Dermis microvascular lymphatic vessel endothelial cell (primary cell): Measurements from ENCODE around the gene FAM53A. TPM values are rescaled to one million over a fixed set of nuclear protein-coding genes. Genes with fewer than 3 reads are reported as not detected.

Source experiments
- DNase-seq, 2 donors: peaks; one replicate each; pipeline versions ENCODE4 v3.0.0 to v3.0.0-alpha.2; 2010; ENCODE audit warnings: low read depth in 2 of 2
- total RNA-seq: library from RNA; depleted of rRNA; stranded (reverse); fragments of >200 nt; gene quantifications from 2 replicates; pipeline ENCODE4 v1.2.1, GENCODE V29; 2014

FAM53A gene
- total RNA-seq, 1 donor from 2014 or later: 0.26 TPM

DNA sequence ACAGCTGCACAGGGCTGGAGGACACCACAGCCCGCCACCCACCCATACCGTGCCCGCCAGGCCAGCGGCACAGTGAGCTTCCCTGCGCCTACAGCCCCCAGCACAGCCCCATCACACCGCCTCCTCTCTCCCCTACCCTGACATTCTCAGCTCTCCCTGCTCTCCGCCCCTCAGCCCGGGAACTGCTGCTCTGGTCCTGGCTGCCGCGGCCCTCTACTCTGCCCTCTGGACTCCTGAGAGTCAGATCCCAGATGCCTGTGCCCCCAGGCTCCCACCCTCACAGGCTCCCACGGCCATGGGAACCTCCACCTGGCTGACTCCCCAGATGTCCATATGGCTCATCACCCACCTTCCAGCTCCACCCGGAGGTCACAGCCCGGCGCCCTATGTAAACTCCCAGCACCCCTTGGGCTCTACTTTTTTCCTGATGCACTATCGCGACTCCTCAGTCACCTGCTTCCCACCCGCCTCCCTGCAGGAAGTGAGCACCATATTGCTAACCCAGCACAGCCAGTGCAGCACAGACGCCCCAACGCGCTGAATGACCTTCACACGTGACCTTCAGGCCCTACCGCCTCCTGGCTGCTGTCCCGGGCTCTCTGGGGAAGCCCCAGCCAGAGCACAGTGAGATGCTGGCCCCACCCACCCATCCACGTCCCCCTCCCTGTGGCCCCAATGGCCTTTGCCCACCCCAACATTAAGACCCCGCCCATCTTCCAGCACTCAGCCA lies 23.0 kb downstream of the FAM53A start:
- no peak for DNase-seq

DNA sequence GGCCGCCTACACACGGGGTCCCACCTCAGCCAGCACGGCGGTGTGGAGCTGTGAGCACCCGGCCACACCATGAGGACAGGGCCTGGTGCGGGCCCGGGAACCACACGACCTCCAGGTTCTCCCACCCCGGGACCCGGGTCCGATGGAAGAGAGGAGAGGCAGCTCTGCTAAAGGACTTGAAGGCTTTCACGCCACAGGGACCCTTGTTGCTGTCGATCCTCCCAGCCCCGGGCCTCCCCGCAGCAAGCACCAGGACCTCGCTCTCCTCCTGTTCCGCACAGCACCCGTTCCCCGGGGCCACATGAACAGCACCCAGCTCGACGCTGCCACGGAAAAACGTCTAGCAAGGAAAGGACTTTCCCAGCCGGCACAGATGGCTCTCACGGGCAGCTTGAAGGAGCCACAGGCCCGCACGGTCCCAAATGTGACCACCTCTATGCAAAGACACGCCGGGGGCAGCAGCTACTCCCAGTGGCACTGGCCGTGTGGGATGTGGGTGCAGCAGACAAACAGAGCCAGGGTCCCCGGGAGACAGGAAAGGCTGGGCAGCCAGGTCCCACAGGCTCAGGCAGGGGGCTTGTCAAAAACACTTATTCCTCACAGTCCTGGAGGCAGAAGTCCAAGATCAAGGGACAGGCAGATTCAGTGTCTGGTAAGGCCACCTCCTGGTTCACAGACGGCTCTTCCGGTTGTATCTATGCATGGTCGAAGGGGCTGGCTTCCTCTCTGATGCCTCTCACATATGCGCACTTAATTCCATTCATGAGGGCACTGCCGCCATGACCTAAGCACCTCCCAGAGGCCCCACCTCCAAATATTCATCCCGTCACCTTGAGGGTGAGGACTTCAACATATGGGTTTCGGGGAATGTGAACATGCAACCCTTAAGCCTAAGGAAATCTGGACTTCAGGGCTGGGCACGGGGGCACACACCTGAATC lies 24.7 kb downstream of the FAM53A start:
- no peak for DNase-seq

DNA sequence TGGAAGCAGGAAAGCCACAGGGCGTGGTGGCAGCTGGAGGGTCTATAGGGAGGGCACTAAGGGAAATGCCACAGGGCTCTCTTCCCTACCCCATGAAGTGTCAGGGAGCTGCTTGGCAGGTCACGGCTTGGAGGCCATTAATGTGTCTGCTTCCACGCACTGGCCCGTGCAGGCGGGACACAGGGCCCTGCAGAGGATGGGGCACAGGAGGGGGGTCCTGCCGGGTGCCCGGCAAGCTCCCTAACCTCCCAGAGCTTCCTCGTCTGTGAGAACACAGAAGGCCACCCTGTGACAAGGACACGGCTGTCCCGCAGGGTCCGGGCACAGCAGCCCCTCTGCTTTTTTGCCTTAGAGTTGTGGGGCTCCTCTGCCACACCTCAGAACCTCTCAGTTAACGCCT lies 25.5 kb downstream of the FAM53A start:
- DNase-seq: no peak

DNA sequence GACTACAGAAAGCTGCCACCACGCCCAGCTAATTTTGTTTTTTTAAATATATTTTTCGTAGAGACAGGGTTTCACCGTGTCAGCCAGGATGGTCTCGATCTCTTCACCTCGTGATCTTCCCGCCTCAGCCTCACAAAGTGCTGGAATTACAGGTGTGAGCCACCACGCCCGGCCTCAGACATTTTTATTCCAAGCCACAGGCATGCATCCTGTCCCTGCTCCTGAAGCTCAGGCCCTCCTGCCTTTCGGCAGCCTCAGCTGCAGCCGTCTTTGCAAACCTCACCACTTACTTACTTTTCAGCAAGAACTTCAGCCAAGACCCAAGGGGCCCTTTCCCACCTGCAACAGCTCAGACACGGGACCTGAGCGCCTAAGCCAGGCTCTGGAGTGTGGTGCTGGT lies 26.0 kb downstream of the FAM53A start:
- no peak for DNase-seq

DNA sequence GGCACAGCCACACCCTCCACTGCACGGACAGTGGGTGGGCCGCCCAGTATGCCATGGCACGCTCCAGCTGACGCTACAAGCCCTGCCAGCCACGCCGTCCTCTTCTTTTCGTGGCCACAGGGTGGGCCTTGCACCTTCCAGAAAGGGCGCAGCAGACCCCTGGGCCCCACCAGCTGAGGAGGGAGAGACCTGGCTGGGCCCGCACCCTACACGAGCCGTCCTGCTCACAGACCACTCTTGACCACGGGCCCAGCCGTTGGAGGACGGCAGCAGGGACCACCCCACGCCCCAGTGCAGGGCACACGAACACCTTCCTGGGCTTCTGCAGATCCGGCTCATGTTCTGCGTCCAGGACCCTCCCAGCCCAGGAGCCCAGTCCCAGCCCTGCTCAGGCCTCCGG lies 27.1 kb downstream of the FAM53A start:
- DNase-seq: no peak

DNA sequence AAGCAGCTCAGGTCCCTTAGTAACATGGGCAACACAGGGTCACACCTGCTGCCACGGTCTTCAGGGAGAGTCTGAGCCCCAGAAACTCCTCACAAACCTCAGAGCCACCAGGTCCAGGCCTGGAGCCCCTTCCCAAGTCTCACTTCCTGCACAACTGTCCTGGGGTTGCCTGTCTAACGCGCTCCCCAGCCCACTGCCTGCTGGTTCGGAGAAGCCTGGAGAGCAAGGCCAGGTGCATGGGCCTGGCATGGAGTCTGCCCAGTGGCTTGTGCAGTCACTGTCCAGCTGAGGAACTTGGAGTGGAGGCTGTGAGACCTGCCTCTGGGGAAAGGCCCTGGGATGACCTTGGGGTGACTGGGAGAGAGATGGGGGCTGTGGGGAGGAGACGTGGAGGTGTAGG lies 28.0 kb downstream of the FAM53A start:
- no peak for DNase-seq

DNA sequence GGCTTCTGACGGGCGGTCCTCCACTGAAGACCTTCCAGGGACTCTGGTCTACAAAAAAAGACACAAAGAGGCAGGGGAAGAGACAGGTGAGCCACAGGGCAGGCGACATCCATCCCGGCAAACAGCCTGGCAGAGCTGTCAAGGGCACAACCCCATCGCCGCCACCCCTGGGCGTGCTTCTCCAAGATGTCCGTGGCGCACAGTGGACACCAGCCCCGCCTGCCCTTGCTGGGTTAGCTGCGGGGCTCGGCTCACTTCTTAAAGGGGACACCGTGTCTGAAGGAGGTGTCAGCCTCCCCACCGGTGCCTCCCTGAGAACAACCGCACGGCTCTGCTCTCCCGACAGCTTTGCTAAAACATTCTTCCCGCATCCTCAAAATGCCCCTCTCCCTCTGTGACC lies 28.4 kb downstream of the FAM53A start:
- no peak for DNase-seq

DNA sequence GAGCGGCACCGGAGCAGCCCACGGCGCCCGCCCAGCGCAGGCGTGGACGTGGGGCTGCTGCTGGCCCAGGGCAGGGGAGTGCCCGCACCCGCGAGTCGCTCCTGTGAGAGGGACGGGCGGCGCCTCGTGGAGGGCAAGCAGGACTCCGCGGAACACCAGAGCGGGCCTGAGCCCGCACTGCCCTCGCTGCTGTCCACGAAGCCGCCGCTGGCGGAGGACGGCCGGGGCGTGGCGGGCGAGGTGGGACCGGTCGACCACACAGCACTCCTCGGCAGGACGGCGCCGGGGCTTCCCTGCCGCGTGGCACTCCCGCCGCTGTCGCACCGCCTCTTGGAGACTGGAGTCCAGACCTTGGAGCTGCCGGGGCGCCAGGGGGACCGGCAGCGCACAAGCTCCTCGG lies 29.0 kb downstream of the FAM53A start:
- no peak for DNase-seq

DNA sequence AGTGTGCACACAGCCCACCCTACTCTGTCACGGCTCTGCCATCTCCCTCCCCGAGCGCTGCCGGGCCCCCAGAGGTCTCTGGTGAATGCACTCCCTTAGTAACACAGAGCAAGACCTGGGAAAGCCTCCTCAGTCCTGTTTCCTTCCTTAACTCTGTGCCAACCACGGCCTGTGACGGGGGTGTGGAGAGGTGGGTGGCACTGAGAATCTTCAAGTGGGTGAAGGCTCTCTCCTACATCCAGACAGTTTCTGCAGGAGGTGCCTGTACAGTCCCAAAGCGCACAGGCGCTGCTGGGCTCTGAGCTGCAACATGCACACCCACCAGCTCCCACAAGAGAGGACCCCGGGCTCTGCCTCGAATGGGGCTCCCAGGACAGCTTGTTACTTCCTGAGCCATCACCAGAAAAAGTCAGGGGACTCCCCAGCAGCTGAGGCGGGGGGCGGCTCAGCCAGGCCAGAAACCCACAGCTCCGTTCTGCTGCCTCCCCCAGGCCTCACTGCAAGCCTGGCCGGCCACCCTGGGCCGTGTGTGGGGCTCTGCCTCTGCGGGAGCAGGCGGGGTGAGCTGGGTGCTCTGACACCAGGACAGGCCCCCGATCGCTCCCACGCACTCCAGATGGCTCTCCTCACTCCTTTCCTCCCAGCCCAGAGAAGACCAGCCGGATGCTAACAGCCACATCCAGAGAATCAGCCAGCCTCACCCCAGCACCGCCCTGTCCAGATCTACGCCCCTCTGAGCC lies 29.7 kb downstream of the FAM53A start:
- no peak for DNase-seq

DNA sequence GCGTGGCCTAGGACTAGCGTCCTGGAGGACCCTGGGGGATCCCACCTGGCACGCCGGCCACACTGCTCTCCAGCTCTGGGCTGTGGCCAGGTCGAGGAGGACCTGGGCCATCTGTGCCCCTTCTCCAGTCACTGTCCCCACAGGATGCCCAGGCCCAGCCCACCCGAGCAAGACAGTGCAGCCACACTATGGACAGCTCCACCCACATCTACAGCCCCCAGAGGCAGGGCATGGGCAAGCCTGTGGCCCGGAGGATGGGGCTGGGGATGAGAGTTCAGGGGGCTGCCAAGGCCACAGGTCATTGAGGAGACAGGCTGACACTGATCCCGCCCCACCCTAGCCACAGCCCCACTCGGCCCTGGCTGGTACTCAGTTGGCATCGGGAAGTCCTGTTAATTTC lies 30.3 kb downstream of the FAM53A start:
- DNase-seq: no peak

DNA sequence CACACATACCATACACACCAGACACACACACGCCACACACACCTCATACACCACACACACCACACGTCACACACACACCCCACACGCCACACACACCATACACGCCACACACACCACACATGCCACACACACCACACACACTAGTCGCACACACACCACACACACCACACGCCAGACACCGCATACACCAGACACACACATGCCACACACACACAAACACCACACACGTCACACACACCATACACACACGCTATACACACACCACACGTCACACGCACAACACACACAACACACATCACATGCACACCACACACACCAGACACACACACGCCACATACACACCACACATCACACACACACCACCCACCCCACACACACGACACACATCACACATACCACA lies 32.0 kb downstream of the FAM53A start:
- DNase-seq: no peak

DNA sequence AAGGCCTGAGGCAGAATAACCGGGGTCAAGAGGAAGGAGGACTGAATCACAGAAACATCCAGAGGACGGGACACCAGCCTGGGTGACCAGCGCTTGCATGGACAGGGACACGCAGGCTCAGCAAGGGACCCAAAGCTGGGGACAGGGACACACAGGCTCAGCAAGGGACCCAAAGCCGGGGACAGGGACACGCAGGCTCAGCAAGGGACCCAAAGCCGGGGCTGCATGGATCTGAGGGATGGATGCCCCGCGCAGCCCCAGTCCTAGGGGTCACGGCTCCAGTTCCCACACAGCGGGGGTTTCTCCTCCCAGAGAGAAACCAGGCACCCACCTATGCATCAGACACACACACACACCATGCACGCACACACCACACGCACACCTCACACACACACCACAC lies 32.5 kb downstream of the FAM53A start:
- DNase-seq: no peak

DNA sequence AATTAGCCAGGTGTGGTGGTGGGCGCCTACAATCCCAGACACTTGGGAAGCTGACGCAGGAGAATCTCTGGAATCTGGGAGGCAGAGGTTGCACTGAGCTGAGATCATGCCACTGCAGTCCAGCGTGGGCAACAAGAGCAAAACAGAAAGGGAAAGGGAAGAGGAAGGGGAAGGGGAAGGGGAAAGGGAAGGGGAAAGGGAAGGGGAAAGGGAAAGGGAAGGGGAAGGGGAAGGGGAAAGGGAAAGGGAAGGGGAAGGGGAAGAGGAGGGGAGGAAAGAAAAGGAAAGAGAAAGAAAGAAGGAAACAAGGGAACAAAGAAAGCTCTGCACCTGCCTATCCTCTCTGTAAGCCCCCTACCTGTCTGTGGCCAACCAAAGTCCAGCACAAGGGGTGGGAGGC lies 35.2 kb downstream of the FAM53A start:
- DNase-seq: no peak

DNA sequence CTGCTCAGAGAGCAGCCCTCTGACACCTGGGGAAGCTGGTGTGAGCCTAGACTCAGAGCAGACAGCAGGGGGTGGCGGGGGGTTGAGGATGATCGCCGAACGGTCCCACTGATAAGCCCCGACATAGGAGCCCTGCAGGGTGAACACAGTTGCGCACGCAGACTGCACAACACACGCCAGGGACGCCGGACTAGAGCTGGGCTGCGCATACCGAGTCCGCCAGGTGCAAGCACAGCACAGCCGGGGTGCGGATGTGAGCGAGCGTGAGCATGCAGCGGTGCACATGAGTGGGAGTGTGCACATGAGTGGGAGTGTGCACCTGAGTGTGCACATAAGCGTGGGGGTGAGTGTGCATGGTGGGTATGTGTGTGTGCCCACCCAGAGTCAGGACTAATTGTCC lies 36.7 kb downstream of the FAM53A start:
- no peak for DNase-seq

DNA sequence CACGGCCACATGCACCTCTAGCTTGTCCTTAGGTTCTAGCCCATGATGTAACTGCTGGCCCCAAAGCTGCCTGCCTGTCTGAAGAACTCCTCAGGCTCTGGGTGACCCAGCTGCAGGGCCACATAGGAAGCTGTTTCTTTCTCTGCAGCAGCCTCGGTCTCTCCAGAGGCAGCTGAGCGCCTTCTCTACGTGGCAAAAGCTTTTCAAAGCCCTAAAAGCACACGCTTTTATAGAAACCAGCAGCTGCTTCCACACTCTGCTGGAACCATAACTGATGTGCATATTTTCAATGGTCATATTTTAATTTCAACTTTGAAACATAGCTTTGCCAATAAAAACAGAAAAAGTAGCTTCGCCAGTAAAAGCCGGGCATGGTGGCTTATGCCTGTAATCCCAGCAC lies 37.4 kb downstream of the FAM53A start:
- no peak for DNase-seq

DNA sequence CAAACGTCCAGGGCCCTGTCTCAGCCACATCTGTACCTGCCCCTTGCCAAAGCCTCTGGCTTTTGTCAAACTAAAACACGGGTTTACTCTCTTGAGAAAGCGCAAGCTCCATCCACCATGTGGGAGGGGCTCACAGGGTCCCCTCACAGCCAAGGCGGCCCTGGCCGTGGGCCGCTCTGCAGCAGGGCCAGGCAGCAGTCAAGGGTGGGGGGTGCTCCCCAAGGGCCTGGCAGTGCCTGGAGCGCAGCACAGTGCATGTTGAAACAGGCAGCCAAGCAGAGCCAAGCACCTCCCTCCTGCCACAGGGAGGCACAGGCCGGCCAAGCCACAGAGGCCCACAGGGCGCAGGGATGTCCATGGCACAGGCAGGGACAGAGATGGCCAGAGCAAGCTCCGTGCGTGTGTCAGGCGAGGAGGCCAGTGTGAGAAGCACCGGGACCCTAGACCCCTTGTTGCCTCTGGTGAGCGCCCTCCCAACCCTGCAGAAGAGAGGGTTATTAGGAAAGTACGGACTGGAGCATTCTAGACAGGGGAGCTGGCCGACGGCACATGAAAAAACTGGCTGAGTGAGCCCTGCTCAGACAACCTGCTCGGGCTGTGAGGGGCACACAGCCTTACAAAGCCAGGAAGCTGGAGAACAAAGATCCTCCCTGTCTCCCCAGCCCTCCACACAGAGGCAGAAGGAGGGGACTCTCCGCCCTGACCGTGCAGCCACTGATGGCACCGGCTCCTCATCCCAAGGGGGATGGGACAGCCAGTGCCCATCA lies 39.0 kb downstream of the FAM53A start:
- no peak for DNase-seq

DNA sequence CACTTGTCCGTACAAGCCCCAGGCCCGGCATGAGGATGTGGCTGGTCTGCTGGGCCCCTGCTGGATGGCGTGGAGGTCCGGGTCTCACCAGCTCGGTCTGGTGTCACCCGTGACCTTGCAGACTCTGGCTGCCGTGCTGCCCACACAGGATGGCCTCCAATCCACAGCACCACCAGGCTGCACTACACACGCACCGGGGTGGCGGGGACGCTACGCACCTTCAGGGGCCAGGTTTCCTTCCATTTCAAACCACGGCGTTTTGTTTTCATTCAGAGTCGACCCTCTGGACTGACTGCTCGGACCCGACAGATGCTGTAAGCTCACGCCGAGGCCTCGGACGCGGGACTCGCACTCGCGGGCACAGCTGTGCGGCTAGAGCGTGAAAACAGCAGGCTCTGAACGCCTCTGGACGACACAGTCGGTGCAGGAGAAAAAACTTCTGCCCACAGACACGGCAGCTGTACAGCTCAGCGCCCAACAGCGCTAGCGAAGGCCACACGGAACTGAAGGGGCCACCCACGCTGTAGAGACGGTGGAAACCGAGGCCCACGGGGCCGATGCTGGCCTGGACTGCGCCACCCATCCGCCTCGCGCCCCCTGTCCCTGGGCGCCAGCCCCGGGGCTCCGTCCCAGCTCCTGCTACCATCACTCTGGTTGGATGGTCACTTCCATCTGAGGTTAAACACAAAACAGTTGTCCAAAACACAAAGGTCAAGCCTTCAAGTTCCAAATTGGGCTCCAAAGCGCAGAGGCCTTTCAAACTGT lies 40.0 kb downstream of the FAM53A start:
- DNase-seq: no peak

DNA sequence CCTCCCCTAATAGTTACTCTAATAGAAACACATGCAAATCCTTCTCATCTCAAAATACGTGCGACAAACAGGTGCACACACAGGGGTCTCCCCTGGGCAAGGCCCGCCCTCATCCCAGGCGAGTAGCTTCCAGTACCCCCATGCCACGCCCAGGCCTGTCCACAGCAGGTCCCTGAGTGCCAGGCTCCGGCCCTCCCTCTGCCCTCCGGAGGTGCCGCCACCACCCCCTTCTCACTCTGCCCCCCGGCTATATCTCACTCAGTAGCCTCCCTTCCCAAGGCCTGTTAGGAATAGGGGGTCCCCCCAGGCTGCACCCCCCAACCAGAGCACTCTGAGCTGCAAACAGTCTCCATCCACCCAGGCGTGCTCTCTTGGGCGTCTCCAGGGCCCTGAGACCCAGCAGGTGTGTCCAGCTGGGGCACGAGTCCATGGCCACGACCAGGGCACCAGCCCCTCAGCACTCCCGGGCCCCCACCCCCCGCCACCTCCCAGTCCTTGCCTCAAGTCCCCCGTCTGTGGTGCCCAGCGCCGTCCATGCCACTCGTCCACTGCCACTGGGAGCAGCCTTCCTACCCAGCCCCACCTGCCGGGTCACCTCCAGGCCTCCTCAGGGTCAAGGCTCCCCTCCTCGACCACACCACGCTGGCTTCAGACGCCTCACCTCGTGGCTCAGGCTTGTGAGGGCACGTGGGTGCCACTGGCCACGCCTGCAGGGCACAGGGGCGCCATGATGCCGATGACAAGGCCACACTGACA lies 41.7 kb downstream of the FAM53A start:
- no peak for DNase-seq

DNA sequence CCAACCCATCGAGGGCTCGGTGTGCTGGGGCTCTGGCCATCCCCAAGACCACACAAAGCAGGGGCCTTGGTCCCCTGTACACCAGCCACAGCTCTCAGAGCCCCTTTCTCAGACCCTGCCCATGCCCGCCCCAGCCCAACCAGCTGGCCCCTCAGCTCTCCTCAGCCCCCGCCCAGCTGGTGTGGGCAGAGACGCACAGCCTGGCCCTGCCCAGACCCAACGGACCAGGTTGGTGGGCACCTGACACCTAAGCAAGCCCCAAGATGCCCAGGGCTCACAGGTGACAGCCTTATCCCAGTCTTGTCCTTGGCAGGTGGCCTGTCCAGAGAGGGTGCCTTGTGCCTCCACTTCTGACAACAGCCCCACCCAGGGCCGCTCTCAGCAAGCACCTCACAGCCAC lies 42.4 kb downstream of the FAM53A start:
- no peak for DNase-seq
